GF-D8 (cell line): Measurements from ENCODE around the gene TMOD2.

Experiments
- DNase-seq: peaks from one replicate; lab custom pipeline; 2025; lab: John Stamatoyannopoulos, UW

TMOD2 gene

DNA sequence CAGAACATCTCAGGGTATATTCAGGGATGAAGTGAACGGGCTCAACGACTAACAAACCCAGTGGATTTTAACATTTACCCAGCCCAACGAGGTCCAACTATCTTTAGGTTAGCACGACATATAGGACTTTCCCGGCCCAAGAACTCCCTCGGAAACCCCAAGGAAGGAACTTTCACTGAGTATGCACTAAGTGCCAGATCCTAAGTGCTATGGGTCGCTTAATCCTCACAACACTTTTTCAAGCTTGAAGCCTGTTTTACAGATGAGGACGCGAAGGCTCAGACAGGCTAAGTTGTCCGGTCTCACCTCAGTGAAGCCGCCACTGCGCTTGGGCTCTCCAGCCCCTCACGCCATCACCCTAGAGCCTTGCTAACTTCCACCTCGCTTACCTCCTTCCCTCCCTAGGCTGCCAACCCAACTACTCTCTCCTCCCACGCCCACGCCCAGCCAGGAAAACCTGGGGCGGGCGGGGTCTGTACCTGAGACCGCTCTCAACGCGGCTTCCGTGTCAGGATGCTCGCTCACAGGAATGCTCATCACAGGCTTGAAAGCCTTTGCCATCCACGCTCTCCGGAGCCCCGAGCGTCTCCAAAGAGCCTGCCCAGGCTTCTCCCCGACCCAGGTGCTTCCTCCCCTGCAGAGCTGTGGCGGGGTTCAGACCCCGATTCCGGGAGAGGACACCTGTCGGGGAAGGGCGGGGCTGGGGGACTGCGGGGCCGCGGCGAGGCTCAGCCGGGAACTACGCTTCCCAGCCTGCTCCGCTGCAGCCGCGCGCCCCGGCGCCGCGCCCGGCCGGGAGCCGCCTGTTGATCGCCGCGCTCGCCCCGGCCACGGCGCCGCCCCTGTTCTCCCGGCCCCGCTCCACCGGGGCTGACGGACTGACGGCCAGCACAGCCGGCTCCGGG is at the start of gene TMOD2:
Gene TMOD2, plus strand, starts transcription at position 806 of the 905 bp plus-strand sequence. CDS start 14,845 bp downstream, outside the sequence.
- no peak for DNase-seq

DNA sequence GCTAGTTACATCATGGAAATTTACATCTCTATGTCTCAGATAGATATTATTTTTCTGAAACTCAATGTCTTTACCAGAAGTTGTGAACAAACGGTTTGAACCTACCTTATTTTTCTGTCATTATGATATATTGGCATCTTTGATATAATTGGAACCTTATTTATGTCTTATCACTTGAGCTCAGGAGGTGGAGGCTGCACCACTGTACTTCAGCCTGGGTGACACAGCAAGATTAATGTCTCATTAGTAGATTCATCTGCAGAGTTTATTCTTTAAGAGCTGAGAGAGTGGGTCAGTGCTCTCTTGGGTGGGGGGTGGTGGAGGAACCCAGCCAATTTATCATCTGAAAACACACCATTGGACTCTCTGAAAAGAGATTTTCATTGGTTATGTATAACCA is 48.7 kb upstream of the TMOD2 start:
- DNase-seq: no peak

DNA sequence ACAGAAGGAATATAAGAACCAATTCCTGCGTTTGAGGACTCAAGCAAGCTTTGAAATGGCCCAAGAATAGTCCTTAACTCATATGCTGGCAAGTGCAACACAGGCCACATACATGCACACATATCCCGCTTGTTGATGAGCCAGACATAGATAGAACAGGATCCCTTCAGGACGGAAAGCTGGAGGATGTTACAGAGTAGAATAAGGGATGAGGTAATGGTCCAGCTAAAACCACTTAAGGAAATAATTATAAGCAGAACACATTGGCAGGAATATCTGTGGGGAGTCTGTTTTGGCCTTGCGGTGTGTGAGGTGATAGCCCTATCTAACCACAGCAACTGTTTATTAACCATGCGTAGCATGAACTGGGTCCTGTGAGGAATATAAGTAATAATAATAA is 45.1 kb upstream of the TMOD2 start:
- no peak for DNase-seq

DNA sequence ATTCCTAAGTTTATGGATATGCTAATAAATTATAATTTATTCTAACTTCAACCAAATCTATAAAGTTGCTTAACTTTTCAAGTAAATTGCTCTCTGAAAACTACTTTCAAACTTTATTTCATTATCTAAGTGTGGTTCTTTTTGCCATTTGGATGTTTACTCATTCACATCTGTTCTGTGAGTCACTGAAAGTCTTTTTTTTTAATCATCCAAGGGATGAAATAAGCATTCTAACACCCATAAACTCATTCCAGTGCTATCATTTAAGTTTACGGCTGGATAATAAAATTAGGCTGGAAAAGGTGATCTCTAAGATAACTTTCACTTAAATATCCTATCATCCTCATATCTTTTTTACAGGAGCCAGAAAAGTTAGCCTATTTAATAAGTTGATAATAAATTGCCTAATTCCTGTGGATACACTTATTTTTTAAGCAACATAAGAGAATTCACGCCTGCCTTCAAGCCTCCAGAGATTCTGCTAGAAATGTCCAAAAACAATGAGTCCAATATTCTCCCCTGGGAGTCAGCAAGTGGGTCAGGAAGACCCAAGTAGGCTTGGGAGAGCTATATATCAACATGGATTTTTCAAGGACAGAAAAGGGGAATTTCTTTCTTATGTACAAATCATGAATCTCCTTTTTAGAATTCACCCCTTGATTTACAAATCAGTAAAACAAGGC is 44.3 kb upstream of the TMOD2 start:
- DNase-seq: no peak

DNA sequence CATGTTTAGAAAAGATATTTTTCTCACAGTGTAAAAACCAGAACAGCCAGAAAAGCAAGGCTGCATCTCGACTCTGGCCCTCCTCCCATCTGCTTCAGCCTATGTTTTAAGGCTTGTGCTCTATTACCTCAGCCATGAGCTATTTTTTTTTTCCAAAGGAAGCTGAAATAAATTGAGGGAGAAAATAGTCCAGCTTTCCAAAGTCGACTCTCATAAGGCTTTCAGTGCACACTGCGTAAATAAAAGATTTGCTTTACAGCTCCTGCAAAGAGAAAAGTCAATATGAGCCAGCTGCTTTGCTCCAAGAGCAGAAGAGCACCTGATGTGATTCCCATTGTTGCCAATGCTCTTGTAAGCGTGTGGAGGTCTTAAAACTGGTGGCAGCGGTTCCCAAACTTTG is 43.4 kb upstream of the TMOD2 start:
- DNase-seq: no peak

DNA sequence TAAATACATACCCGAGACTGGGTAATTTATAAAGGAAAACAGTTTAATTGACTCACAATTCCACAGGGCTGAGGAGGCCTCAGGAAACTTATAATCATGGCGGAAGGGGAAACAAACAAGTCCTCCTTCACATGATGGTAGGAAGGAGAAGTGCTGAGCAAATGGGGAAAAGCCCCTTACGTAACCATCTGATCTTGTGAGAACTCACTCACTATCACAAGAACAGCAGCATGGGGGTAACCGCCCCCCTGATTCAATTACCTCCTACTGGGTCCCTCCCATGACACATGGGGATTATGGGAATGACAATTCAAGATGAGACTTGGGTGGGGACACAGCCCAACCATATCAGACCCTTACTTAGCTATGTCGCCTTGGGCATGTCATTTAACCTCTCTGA is 42.4 kb upstream of the TMOD2 start:
- no peak for DNase-seq

DNA sequence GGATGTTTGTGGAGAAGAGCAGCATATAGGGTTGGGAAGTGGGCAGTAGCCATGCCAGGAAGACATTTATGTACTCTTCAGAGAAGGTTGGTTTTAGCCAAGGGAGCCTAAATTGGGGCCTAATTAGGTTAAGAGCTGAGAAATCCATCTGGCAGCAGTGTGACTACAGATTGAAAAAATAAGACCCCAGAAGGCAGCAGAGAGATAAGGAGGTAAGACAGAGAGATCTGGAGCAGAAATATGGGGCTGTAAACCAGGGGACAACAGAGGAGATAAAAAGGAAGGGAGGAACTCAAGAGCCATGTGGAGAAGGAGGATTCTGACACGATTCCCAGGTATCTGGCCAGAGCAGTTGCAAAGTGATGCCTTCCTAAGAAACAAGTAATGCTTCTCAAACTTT is 37.2 kb upstream of the TMOD2 start:
- DNase-seq: no peak

DNA sequence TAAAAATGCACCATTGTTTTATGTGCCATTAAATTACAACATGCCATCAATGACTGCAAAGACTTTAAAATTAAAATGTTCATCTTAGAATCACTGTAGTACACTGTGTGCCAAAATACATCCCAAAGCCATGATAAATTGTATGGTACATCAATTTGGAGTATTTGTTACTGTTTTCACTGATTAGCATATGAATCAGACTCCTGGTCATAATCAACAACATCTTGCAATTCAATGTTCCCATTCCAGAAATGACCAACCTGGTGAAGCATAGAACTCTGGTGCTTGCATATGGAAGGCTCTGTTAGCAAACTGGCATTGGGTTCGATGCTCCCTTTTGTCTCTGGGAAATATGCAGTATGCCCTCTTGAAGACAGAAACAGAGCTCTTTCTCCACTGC is 36.5 kb upstream of the TMOD2 start:
- no peak for DNase-seq

DNA sequence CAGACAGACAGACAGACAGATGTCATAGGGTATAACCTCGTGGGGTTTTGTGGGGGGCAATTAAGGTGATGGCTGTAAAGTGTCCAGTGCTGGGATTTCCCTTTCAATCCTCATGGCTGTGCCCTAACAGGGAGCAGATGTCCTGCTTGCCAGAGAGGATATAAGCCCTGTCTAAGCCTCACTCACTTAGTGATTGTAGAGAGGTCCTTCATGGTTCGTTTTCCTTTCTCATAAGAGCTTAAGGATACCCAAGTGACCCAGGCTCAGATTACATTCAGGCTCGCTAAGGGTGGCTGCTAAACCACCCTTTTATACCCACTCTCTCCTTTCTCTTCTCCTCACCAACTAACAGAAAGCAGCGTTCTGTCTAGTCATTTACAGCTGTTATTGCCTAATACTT is 33.2 kb upstream of the TMOD2 start:
- DNase-seq: no peak

DNA sequence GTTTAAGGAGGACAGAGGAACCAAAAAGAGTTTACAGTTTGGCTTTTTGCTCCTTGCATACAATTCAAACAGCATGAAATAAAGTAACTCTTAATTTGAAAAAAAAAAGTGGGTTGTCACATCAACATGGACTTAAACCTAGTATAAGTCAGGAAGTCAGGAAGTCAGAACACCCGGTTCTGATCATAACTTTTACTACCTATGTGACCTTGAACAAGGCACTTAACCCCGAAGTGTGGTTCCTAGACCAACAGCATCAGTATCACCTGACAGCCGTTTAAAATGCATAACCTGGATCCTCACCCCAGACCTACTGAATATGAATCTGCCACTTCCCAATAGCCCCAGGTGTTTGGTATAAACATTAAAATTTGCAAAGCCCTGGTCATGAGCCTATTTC is 32.7 kb upstream of the TMOD2 start:
- DNase-seq: no peak

DNA sequence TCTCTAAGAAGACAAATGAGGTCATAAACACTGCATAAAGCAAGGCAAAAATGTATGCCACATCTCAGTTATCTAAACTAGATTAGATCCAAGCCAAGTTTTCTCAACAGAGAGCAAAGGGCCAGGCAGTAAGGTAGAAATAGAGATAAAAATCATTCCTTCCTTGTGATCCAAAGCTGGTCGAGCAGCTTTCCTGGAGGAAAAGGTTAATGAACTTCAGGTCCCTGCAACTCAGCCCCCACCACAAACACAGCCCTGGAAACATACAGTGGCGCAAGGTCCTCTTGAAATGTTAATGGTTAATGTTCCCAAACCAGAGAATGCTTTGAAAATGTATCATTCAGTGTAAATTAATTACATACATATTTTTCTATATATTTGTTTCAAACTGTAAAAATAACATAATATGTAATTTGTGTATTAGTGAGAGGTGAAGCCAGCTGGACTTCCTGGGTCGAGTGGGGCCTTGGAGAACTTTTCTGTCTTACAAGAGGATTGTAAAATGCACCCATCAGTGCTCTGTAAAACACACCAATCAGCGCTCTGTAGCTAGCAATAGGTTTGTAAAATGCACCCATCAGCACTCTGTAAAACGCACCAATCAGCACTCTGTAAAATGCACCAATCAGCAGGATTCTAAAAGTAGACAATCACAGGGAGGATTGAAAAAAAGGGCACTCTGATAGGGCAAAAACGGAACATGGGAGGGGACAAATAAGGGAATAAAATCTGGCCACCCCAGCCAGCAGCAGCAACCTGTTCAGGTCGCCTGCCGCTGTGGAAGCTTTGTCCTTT is 31.0 kb upstream of the TMOD2 start:
- DNase-seq: no peak

DNA sequence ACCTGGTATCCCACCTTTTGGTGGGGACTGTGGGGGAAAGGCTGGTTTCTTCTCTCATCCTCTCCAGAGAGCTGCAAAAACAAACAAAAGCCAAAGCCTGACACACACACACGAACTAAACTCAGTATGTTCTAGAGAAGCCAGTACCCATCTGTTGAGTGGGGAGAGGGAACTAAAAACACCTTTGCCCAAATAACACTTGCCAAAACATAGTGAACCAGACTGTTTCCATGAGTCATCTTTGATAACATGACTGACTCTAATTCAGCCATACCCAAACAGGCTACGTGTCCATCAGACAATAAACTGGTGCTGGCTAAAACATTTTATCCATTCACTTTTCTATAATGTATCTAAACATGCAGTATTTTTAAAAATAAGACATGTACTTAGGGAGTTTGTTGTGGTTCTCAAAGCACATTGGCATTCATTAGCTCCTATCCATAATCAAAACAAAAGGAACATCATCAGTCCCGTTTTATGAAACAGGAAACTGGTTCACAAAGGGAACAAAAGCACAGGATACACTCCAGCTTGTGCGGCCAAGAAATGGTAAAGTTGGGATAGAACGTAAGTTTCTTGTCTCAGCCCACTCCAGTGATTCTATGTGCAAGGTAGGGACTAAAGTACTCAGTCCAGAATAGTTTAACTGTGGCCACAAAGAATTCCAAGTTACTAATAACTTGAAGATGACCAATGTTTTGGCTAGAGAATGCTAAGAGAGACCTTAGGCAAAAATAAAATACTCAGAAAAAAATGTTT is 30.0 kb upstream of the TMOD2 start:
- no peak for DNase-seq

DNA sequence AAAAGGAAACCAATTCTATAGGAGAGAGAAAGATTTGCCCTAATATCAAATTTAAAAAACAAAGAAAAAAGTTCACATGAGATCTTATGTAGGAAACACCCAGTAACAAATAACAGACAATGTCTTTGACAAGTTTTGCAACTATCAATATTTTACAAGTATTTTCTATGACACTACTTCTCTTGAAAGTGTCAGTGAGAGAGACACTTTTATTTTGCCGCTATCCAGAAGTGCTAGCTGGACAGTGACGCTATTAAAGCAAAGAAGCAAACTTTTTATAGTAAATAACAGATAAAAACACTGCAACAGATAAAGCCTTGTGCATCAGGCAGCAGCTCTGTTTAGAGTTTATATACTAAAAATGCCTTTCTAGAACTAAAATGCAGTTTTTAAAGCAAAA is 27.2 kb upstream of the TMOD2 start:
- no peak for DNase-seq

DNA sequence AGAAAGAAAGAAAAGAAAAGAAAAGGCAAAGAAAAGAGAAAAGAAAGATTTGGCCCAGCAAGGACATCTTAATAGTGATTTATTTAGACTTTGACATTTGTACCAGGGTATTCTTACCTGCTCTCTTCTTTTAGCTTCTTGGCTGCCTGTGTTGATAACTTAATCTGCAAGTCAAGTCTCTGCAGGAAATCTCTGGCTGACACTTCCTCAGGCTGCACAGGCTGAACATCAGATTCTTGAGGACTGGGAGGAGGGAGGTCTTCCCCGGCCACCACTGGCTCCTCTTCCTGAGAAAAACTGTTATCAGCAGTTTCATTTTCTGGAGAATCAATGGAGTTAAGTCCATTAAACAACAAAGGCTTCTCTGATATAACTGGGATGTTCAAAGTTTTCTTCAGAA is 26.7 kb upstream of the TMOD2 start:
- no peak for DNase-seq

DNA sequence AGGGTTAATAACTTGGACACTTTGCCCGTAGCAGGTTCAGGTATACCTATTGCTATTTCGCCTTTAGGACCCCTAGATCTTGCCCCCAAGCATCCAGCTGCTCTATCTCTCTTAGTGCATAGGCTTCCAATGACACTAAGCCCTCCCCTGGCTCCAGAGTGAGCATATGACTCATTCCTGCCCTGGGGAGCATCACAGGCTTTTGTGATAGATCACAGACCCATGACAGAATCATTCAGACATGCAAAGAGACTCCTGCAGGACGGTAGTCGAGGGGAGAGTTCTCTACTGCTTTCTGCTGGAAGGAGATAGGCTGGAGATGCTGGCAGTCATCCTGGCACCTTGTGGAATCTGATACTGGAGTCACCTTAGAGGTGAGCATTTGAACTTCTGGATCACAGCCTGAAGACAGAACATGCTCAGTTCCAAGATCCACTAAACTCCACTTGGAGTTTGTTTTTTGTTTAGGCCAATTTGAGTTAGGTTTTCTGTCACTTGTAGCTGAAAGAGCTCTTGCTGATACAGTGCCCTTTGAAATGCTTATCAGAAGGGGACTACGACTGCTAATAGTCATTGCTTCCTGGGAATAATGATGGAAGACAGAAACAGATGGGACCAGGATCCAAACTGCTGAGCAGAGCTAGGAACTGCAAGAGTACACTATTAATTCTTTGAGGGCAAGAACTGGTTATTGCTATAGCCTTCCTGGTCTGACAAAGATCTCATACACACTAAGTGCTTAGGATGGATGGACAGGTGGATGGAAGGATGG is 24.9 kb upstream of the TMOD2 start:
- no peak for DNase-seq

DNA sequence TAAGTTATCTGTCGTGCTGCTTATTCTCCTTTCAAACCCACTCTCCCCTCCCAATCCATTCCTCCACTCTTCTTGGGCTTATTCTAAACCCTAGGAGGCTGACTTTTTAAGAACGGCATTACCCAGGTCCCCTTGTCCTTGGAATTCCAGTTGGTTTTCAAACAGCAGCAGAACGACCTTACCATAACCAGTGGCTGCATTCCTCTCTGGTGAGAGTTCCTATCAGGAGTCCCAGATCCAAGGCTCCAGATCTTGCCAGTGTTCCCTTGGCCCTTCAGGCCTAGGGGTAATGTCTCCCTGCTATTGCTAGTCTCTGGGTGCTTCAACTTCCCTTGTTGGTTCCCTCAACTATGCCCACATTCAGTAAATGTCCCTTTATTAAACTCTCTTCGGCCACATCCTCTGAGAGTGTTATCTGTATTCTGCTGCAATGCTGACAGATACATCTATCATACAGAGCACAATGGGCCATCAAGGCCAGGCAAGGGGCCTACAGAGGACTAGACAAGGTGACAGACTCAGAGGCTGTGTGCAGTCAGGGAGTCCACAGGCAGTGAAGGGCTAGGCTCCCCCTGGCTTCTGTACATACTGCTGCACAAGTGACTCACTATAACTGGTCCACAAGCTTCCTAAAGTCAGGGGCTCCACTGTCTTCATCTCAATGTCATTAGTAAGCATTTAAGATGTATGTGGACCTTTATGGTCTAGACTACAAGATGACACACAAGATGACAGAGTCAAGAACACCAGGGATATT is 24.1 kb upstream of the TMOD2 start:
- no peak for DNase-seq

DNA sequence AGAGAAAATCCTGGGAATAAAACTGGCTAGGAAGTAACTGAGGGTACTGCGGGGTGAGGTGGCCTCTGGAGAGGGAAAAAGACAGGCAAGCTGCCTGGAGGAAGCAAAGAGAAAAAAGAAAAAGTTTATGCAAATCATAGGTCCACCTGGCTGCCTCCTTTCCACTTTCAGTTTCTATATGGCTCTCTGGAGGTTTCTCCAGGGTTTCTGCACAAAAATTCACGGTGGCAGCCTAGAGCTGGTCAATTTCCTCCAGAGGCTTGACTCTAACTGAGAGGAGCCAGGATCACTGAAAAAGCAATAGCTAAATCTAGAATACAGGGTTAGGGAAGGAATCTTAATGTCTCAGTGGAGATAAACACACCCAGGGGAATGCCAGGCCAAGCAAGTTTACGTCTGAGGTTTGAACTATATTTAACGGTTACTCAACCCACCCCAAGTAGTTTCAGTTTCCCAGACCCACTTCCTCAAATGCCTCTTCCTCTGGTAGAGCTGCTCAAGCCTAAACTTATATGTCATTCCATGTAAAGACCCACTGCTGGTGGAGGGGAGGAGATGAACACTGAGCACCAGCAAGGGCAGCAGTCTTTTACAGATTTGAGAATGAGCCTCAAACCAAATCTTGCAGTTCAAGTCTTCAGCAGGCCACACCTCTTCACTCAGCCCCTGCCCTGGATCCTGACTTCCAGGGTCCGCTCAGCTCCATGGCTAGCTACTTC is 19.7 kb upstream of the TMOD2 start:
- DNase-seq: peak; percentile 67

DNA sequence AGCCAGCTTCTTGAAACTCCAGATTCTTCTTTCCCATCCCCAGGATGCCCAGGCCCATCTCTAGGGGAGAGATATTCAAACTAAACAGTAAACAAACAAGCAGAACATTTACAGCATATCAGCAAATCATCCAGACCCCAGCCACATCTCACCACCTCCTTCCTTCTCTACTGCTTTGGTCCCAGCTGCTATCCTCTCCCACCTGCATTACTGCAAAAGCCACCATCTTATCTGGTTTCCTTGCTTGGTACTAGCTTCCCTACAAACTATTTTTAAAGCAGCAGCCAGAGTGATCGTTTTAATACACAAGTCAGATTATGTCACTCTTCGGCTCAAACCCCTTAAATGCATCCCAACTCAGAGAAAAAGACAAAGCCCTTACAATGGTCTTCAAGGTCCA is 18.8 kb upstream of the TMOD2 start:
- no peak for DNase-seq

DNA sequence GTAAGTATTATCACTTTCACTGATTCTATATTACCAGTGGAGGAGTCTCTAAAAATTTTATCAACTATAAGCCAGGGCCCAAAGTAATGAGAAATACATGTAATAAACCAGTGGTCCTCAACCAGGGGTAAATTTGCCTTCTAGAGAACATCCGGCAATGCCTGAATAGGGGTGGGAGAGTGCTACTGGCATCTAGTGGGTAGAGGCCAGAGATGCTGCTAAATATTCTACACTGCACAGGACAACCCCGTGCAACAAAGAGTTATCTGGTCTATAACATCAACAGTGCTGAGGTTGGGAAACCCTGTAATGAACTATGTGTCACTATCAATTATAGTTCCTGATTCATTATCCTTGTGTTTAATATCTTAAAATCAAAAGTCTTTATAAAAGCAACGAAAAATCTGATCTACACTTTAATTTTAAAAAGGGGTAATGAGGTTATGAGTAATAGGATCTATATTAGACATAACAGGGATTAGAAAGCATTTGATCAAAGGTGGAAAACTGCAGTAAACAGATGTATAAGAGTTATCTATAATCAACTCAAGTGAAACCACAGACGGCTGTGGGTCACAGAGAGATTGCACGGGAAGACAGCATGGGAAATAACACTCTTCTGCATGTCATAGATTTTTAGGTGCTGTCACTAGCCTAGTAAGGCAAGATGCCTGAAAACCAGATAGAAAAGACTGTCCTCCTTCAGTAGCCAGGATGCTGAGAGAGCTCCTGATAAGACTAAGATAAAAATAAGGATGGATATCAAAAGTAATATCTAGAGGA is 16.0 kb upstream of the TMOD2 start:
- DNase-seq: no peak
